Measurements from ENCODE around the gene CHD9.

The CHD9 gene

DNA sequence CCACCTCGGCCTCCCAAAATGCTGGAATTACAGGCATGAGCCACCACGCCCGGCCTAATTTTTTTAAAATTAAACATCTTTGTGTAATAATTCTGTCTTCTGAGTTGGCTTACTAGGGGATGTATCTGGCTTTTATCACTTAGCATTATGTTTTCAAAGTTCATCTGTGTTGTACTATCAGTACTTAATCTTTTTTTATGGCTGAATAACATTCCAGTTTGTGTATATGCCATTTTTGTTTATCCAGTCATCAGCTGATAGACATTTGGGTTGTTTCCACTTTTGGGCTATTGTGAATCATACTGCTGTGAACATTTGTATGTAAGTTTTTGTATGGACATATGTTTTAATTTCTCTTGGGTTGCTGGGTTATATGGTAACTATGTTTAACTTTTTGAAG lies 69.0 kb downstream of the CHD9 start:
- no peak for DNase-seq (ENCODE audit: low read depth, low spot score)
- no peak overlapping the region for H3K4me3 ChIP-seq (ENCODE audit: low read depth, low read length)
- in situ Hi-C loops (cut with HindIII; ENCODE audit: low sequenced_read_pairs), result no loop called here
- TF ChIP-seq CTCF (IDR thresholded peaks at IDR 0.05; ENCODE audit: low read depth, low read length), result no peak

- in situ Hi-C loops (cut with HindIII; ENCODE audit: low sequenced_read_pairs), result no loop called here
Observed at GRCh38 chr16:53126390-53126789, 71.6 kb downstream of the CHD9 start.

DNA sequence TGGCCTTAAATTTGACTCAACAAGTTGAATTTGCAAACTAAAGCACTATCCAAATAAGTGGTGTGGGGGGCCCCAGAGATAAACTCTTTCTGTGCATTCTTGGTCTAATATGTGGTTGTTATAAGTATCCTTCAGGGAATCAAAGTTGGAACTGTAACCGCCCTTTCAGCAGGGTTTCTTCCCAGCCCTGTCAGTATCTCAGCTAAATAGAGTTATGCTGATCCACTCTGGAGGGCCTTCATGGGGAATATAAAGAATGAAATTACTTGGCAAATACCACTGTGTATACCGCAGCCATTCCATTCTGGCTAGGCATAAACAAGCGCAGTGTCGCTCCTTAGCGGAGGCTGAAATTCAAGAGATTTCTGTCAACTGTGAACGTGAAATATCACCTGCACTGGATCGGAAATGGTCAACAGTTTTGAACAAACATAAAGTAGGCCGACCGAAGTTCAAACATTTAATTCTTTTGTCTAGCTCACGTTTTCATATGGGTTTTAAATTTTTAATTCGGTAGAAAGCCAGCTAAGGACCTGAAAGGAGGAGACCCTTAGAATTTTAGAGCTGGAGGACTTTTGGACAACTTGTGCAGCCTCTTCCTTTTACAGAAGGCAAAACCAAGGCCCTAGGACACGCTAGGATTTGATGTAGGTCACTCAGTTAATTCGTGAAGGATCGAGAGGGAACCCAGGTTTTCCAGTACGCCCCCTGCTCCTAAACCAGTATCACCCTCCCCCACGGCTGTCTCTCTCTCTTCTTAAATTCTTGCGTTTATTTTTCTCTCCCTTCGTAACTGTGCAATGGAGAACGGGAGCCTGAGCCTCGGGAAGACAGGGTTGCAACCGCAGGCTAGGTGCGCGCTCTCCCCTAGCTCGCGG lies 74.7 kb downstream of the CHD9 start:
- in situ Hi-C loops (cut with HindIII; ENCODE audit: low sequenced_read_pairs), result no loop called here
- DNase-seq (ENCODE audit: low read depth, low spot score), result peak; percentile 65
- peak overlapping the region; percentile 51 for H3K4me3 ChIP-seq (ENCODE audit: low read depth, low read length)
- TF ChIP-seq CTCF (IDR thresholded peaks at IDR 0.05; ENCODE audit: low read depth, low read length), result no peak

More at GRCh38 chr16:53126390-53126789, 71.6 kb downstream of the CHD9 start:
- no peak for TF ChIP-seq CTCF (IDR thresholded peaks at IDR 0.05; ENCODE audit: low read depth, low read length)
- DNase-seq (ENCODE audit: low read depth, low spot score), result no peak
- H3K4me3 ChIP-seq (ENCODE audit: low read depth, low read length), result no peak overlapping the region

- peak overlapping the region; percentile 70 for H3K4me3 ChIP-seq (ENCODE audit: low read depth, low read length)
- peak; percentile 52 for TF ChIP-seq CTCF (IDR thresholded peaks at IDR 0.05; ENCODE audit: low read depth, low read length)
- in situ Hi-C loops (cut with HindIII; ENCODE audit: low sequenced_read_pairs), result no loop called here
- peak; percentile 96 for DNase-seq (ENCODE audit: low read depth, low spot score)
Observed at GRCh38 chr16:53130159-53131049, 75.6 kb downstream of the CHD9 start.

GRCh38 chr16:53131050-53131362 lies 76.2 kb downstream of the CHD9 start:
- H3K4me3 ChIP-seq (ENCODE audit: low read depth, low read length), result peak overlapping the region; percentile 70
- in situ Hi-C loops (cut with HindIII; ENCODE audit: low sequenced_read_pairs), result no loop called here
- no peak for DNase-seq (ENCODE audit: low read depth, low spot score)
- no peak for TF ChIP-seq CTCF (IDR thresholded peaks at IDR 0.05; ENCODE audit: low read depth, low read length)

GRCh38 chr16:53131363-53132071 lies 76.7 kb downstream of the CHD9 start:
- DNase-seq (ENCODE audit: low read depth, low spot score), result peak; percentile 34
- in situ Hi-C loops (cut with HindIII; ENCODE audit: low sequenced_read_pairs), result no loop called here
- H3K4me3 ChIP-seq (ENCODE audit: low read depth, low read length), result peak overlapping the region; percentile 70
- TF ChIP-seq CTCF (IDR thresholded peaks at IDR 0.05; ENCODE audit: low read depth, low read length), result no peak
